SH-SY5Y (cell line): ENCODE data around the gene NTRK2.

ENCODE experiments used
- GATA2 ChIP-seq: IDR thresholded peaks from 2 replicates; pipeline ENCODE4 v1.6.1; 2011; ENCODE audit warnings: mild to moderate bottlenecking, low read depth, low read length
- GATA3 ChIP-seq: IDR thresholded peaks from 2 replicates; pipeline ENCODE4 v1.6.1; 2011; ENCODE audit warnings: low read depth, mild to moderate bottlenecking, low read length, moderate library complexity

DNA sequence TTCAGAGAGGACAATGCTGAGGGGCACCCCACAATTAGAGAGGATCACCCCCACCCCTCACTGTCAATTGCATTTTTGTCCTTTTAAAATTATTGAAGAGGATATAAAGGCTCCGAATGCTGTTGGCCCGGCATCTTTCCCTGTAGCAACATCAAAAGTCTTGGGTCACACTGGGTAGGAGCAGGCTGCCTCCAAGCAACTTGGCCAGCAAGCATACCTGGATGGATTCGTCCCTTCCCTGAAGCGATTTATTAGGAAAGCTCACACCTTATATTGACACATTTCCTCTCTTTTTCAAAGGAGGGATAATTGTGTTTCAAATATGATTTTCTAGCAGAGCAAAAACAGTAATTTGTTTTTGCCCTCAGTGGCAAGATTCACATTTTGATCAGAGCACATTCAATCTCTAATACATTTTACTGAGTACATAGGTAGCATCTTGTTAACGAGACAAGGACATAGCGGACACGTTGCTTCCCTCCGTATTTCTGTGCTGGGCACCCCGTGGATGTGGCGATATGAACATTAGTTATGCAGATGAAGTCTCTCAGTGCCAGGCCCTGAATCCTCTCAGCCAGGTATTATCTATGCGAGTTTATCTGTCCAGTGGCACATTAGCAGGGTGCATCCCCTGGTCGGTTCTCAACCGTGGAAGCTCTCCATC lies 321.5 kb downstream of the NTRK2 start:
- TF ChIP-seq GATA2 (no peak), GATA3 (no peak)
